ENCODE data around the gene SLC25A12.
"Not testable (repeated sequence)": the region's sequence is repeated elsewhere in the genome, so short reads cannot be mapped to it uniquely, and the experiment has no call there.

Gene SLC25A12

DNA sequence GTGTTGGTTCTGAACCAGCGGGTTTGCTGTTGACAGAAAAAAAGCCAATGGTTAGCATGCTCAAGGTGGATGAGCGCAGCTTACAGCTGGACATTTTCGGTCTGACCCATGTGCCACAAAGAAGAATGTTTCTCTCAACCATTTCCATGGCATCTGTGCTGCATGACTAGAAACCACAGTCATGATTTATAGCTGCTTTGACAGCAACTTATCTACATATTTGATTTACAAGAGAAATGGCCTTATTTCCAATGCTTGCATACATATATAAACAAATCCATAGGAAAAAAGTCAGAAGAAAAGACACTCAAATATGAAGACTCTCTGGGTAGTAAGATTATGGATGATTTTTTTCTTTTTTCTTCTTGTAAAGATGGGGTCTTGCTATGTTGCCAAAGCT, 108.6 kb downstream of the SLC25A12 start:
- H3K36me3 ChIP-seq (ENCODE audit: control insufficient read depth, low read length): peaks cover 50% of the 10 kb centered on the region
- no peak for TF ChIP-seq EZH2phosphoT487 (IDR thresholded peaks at IDR 0.05; ENCODE audit: borderline replicate concordance, low read length)
- TF ChIP-seq, protein P1, sequence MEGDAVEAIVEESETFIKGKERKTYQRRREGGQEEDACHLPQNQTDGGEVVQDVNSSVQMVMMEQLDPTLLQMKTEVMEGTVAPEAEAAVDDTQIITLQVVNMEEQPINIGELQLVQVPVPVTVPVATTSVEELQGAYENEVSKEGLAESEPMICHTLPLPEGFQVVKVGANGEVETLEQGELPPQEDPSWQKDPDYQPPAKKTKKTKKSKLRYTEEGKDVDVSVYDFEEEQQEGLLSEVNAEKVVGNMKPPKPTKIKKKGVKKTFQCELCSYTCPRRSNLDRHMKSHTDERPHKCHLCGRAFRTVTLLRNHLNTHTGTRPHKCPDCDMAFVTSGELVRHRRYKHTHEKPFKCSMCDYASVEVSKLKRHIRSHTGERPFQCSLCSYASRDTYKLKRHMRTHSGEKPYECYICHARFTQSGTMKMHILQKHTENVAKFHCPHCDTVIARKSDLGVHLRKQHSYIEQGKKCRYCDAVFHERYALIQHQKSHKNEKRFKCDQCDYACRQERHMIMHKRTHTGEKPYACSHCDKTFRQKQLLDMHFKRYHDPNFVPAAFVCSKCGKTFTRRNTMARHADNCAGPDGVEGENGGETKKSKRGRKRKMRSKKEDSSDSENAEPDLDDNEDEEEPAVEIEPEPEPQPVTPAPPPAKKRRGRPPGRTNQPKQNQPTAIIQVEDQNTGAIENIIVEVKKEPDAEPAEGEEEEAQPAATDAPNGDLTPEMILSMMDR (IDR thresholded peaks at IDR 0.05; ENCODE audit: low read depth, low read length, poor library complexity, severe bottlenecking): no peak

DNA sequence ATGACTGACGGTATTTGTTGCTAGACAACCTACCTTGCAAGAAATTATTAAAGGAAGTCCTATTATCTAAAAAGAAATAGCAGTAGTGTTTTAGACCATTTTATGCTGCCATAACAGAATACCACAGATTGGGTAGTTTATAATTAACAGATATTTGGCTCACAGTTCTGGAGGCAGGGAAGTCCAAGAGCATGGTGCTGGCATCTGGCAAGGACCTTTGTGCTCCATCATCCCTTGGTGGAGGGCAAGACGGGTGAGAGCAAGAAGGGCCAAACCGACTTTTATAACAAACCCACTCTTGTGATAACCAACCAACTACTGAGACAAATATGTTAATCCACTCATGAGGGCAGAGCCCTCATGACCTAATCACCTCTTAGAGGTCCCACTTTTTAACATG, 115.5 kb downstream of the SLC25A12 start:
- Histone ChIP-seq H3K36me3 (ENCODE audit: control insufficient read depth, low read length) (peaks cover 6% of the 10 kb centered on the region), H3K9me3 (ENCODE audit: control insufficient read depth, insufficient read depth, low read length) (no peaks in the 10 kb centered on the region), H3K27me3 (ENCODE audit: control insufficient read depth, low read length) (no peaks in the 10 kb centered on the region), H3K4me2 (ENCODE audit: low read length) (no peak overlapping the region), H4K20me1 (ENCODE audit: control insufficient read depth, insufficient read depth, low read depth, low read length) (no peaks in the 10 kb centered on the region), H3F3A (ENCODE audit: control insufficient read depth, insufficient read depth) (0 out of 2 replicates have a peak, but pooled peaks cover 3% of the 10 kb centered on the region), H3K4me1 (ENCODE audit: control insufficient read depth, low read length) (no peaks in the 10 kb centered on the region), H3K27ac (ENCODE audit: low read depth, low read length) (no peak overlapping the region), H3K4me3 (ENCODE audit: low read length) (no peak overlapping the region), H3K79me2 (ENCODE audit: control insufficient read depth, low read length) (no peaks in the 10 kb centered on the region), H3K9me2 (replicated peaks; ENCODE audit: control insufficient read depth, low read length) (no peaks in the 10 kb centered on the region)
- TF ChIP-seq EZH2phosphoT487 (IDR thresholded peaks at IDR 0.05; ENCODE audit: borderline replicate concordance, low read length): no peak
- TF ChIP-seq, protein P1 (IDR thresholded peaks at IDR 0.05; ENCODE audit: low read depth, low read length, poor library complexity, severe bottlenecking): no peak

More for the DNA sequence above, 108.6 kb downstream of the SLC25A12 start:
- Histone ChIP-seq H3K27me3 (ENCODE audit: control insufficient read depth, low read length) (no peaks in the 10 kb centered on the region), H3K4me3 (ENCODE audit: low read length) (no peak overlapping the region), H3K9me3 (ENCODE audit: control insufficient read depth, insufficient read depth, low read length) (no peaks in the 10 kb centered on the region), H4K20me1 (ENCODE audit: control insufficient read depth, insufficient read depth, low read depth, low read length) (no peaks in the 10 kb centered on the region), H3K4me1 (ENCODE audit: control insufficient read depth, low read length) (no peaks in the 10 kb centered on the region), H3K79me2 (ENCODE audit: control insufficient read depth, low read length) (no peaks in the 10 kb centered on the region), H3K27ac (ENCODE audit: low read depth, low read length) (no peak overlapping the region), H3K4me2 (ENCODE audit: low read length) (no peak overlapping the region), H3F3A (ENCODE audit: control insufficient read depth, insufficient read depth) (no peaks in the 10 kb centered on the region), H3K9me2 (replicated peaks; ENCODE audit: control insufficient read depth, low read length) (no peaks in the 10 kb centered on the region)

DNA sequence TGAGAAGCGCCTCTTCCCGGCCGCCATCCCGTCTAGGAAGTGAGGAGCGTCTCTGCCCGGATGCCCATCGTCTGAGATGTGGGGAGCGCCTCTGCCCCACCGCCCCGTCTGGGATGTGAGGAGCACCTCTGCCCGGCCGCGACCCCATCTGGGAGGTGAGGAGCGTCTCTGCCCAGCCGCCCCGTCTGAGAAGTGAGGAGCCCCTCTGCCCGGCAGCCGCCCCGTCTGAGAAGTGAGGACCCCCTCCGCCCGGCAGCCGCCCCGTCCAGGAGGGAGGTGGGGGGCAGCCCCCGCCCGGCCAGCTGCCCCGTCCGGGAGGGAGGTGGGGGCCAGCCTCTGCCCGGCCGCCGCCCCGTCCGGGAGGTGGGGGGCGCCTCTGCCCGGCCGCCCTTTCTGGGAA, 119.5 kb downstream of the SLC25A12 start:
- not testable (repeated sequence) for H4K20me1 ChIP-seq (ENCODE audit: control insufficient read depth, insufficient read depth, low read depth, low read length); H3K4me3 ChIP-seq (ENCODE audit: low read length); H3K9me3 ChIP-seq (ENCODE audit: control insufficient read depth, insufficient read depth, low read length); H3K27me3 ChIP-seq (ENCODE audit: control insufficient read depth, low read length); H3K79me2 ChIP-seq (ENCODE audit: control insufficient read depth, low read length); H3K27ac ChIP-seq (ENCODE audit: low read depth, low read length); H3K9me2 ChIP-seq (replicated peaks; ENCODE audit: control insufficient read depth, low read length); H3K4me2 ChIP-seq (ENCODE audit: low read length); H3K36me3 ChIP-seq (ENCODE audit: control insufficient read depth, low read length); H3K4me1 ChIP-seq (ENCODE audit: control insufficient read depth, low read length); H3F3A ChIP-seq (ENCODE audit: control insufficient read depth, insufficient read depth)

DNA sequence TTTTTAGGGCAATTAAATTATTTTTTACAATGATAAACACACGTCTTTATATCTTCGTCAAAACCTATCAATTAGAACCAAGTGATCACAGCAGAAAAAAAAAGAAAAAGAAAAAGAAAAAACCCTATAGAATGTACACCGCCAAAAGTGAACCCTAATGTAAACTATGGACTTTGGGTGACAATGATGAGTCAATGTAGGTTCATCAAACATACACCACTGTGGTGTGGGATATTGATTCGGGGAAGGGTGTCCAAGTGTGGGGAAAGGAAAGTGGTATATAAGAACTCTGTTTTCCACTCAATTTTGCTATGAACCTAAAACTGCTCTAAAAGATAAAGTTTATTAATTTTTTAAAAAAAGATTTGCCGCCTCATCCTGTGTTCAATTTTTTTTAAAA, 121.7 kb downstream of the SLC25A12 start:
- H3K4me2 ChIP-seq (ENCODE audit: low read length): no peak overlapping the region
- no peaks in the 10 kb centered on the region for H3K9me2 ChIP-seq (replicated peaks; ENCODE audit: control insufficient read depth, low read length)
- no peaks in the 10 kb centered on the region for H3K27me3 ChIP-seq (ENCODE audit: control insufficient read depth, low read length)
- no peak overlapping the region for H3K27ac ChIP-seq (ENCODE audit: low read depth, low read length)
- no peak for TF ChIP-seq EZH2phosphoT487 (IDR thresholded peaks at IDR 0.05; ENCODE audit: borderline replicate concordance, low read length)
- TF ChIP-seq, protein P1 (IDR thresholded peaks at IDR 0.05; ENCODE audit: low read depth, low read length, poor library complexity, severe bottlenecking): no peak
- H3K4me3 ChIP-seq (ENCODE audit: low read length): no peak overlapping the region
- no peaks in the 10 kb centered on the region for H3K4me1 ChIP-seq (ENCODE audit: control insufficient read depth, low read length)
- no peaks in the 10 kb centered on the region for H3K36me3 ChIP-seq (ENCODE audit: control insufficient read depth, low read length)
- H4K20me1 ChIP-seq (ENCODE audit: control insufficient read depth, insufficient read depth, low read depth, low read length): no peaks in the 10 kb centered on the region
- H3F3A ChIP-seq (ENCODE audit: control insufficient read depth, insufficient read depth): peaks cover 2% of the 10 kb centered on the region; the same call in 1 of the 2 replicates
- no peaks in the 10 kb centered on the region for H3K9me3 ChIP-seq (ENCODE audit: control insufficient read depth, insufficient read depth, low read length)
- H3K79me2 ChIP-seq (ENCODE audit: control insufficient read depth, low read length): no peaks in the 10 kb centered on the region
